ENCODE results near the gene MACROD2. TPM values are rescaled to one million over a fixed set of nuclear protein-coding genes. Genes with fewer than 3 reads are reported as not detected.

MACROD2 gene
- total RNA-seq, 1 experiment from 2014 or later = 1.6 TPM

- H2AFZ ChIP-seq (ENCODE audit: low read length) = no peak overlapping the region
- no peak overlapping the region for H2BK15ac ChIP-seq (ENCODE audit: low read depth, low read length)
- H3K18ac ChIP-seq (ENCODE audit: insufficient read length, low read depth, low read length) = no peak overlapping the region
- H3K79me1 ChIP-seq (ENCODE audit: insufficient read depth, low read depth, low read length, poor library complexity, severe bottlenecking) = no peaks in the 10 kb centered on the region
- H3K4me1 ChIP-seq (ENCODE audit: insufficient read depth, low read length) = peaks cover 2% of the 10 kb centered on the region; the same call in 1 of the 2 replicates
- DNase-seq = no peak
- 0 out of 7 replicates have a peak overlapping the region, but pooled peaks of 1 of the 3 experiments have one; percentile 47 for H3K27ac Mint-ChIP-seq
- no peak overlapping the region for H3K23ac ChIP-seq (ENCODE audit: insufficient read length, low read depth, low read length)
- H3K14ac ChIP-seq (ENCODE audit: insufficient read depth, low read length) = no peak overlapping the region
- peaks cover 3 to 4% of the 10 kb centered on the region in 2 experiments; a peak in 2 of 4 replicates for H3K4me1 Mint-ChIP-seq
- H2AK5ac ChIP-seq (ENCODE audit: insufficient read length, low read length) = no peak overlapping the region
- no peak overlapping the region for H4K5ac ChIP-seq (ENCODE audit: insufficient read length, low read depth, low read length)
- no CpG with 5 or more reads among the region's 2 CpGs for WGBS (ENCODE audit: extremely low coverage, insufficient read length, low lambda C conversion rate)
- H3K9me3 Mint-ChIP-seq = peaks cover 9 to 11% of the 10 kb centered on the region in 2 experiments; a peak in 4 of 5 replicates
- H2BK20ac ChIP-seq (ENCODE audit: low read depth, low read length, poor library complexity, severe bottlenecking) = no peak overlapping the region
- H3K27me3 ChIP-seq (ENCODE audit: insufficient read depth, low read length) = no peaks in the 10 kb centered on the region
- H4K8ac ChIP-seq (replicated peaks; ENCODE audit: insufficient read length, low read depth, low read length) = no peak overlapping the region
- no peak overlapping the region for H3K27ac ChIP-seq (ENCODE audit: insufficient read length, low read depth, low read length)
- H3T11ph ChIP-seq (ENCODE audit: low read length) = no peak overlapping the region
- H2BK120ac ChIP-seq (ENCODE audit: low read depth, low read length, poor library complexity, severe bottlenecking) = no peak overlapping the region
- no peaks in the 10 kb centered on the region for H3K79me2 ChIP-seq (ENCODE audit: insufficient read depth, low read length)
- no peaks in the 10 kb centered on the region for H3K23me2 ChIP-seq (ENCODE audit: insufficient read length, low read depth, low read length, poor library complexity, severe bottlenecking)
- H3K4ac ChIP-seq (ENCODE audit: low read depth, low read length) = no peak overlapping the region
- H3K56ac ChIP-seq (ENCODE audit: insufficient read length, low read depth, low read length) = no peak overlapping the region
- H3K9ac ChIP-seq (ENCODE audit: extremely low read depth, insufficient read length, low read length) = no peak overlapping the region
- peaks cover 0 to 9% (median 4%) of the 10 kb centered on the region in 3 experiments; a peak in 5 of 7 replicates for H3K36me3 Mint-ChIP-seq (ENCODE audit: insufficient read depth in 1 of 3, low read depth in 3 of 3)
- H3K4me2 ChIP-seq (ENCODE audit: insufficient read depth, insufficient read length, low read length) = no peak overlapping the region
- no peaks in the 10 kb centered on the region for H3K27me3 Mint-ChIP-seq (ENCODE audit: low read depth)
- no peaks in the 10 kb centered on the region for H3K9me3 ChIP-seq (ENCODE audit: control insufficient read depth, low read depth, low read length)
- H2BK5ac ChIP-seq (ENCODE audit: insufficient read length, low read length) = no peak overlapping the region
- no peak for TF ChIP-seq CTCF (conservative IDR thresholded peaks at IDR 0.05)
- H4K91ac ChIP-seq (ENCODE audit: insufficient read length, low read depth, low read length) = no peak overlapping the region
- H3K4me3 Mint-ChIP-seq = no peak overlapping the region
- no peaks in the 10 kb centered on the region for H4K20me1 ChIP-seq (ENCODE audit: control insufficient read depth, insufficient read depth, insufficient read length)
- H2BK12ac ChIP-seq (ENCODE audit: insufficient read length, low read depth, low read length) = no peak overlapping the region
These were observed 1404.5 kb downstream of the MACROD2 start for GRCh38 chr20:15399781-15400180.

All from H9 (cell line).